ENCODE results near the gene EMB.
"Not testable (repeated sequence)": the region's sequence is repeated elsewhere in the genome, so short reads cannot be mapped to it uniquely, and the experiment has no call there.

GRCh38 chr5:50478790-50479189, 37.7 kb upstream of the EMB start:
- not testable (repeated sequence) for TF ChIP-seq MAX (CRISPR knock-in tag; IDR thresholded peaks at IDR 0.05); JUN (CRISPR knock-in tag; IDR thresholded peaks at IDR 0.05); CTCF (IDR thresholded peaks at IDR 0.05); PRDM15 (CRISPR knock-in tag; IDR thresholded peaks at IDR 0.05); RORB (CRISPR knock-in tag; IDR thresholded peaks at IDR 0.05); ZBTB21 (CRISPR knock-in tag; IDR thresholded peaks at IDR 0.05; ENCODE audit: borderline replicate concordance); ZBTB43 (CRISPR knock-in tag; IDR thresholded peaks at IDR 0.05); SMAD3 (CRISPR knock-in tag; IDR thresholded peaks at IDR 0.05; ENCODE audit: borderline replicate concordance); ZNF425 (CRISPR knock-in tag; conservative IDR thresholded peaks at IDR 0.05); ZNF219 (CRISPR knock-in tag; IDR thresholded peaks at IDR 0.05; ENCODE audit: borderline replicate concordance); ATF3 (CRISPR knock-in tag; conservative IDR thresholded peaks at IDR 0.05)

All from WTC11 (cell line).